ENCODE measurements around the gene ELL2. TPM values are rescaled to one million over a fixed set of nuclear protein-coding genes. Genes with fewer than 3 reads are reported as not detected.
A peak's percentile ranks its signal among the peaks of the same experiment; 100 is the strongest.
"Not testable (repeated sequence)": the region's sequence is repeated elsewhere in the genome, so short reads cannot be mapped to it uniquely, and the experiment has no call there.

The ELL2 gene
- polyA plus RNA-seq, 12 donors = 2.4 to 14.0 (median 4.4) TPM; not detected in 1

- DNase-seq = no peak
These were observed 51.1 kb downstream of the ELL2 start for GRCh38 chr5:95910521-95910920.

- no peak for DNase-seq
These were observed 51.9 kb downstream of the ELL2 start for GRCh38 chr5:95909738-95910137.

- DNase-seq = no peak
These were observed 52.9 kb downstream of the ELL2 start for GRCh38 chr5:95908799-95909198.

GRCh38 chr5:95907740-95908706 is 53.6 kb downstream of the ELL2 start:
- no peak for DNase-seq

- DNase-seq = no peak
These were observed 54.5 kb downstream of the ELL2 start for GRCh38 chr5:95907067-95907705.

GRCh38 chr5:95906398-95906797 is 55.3 kb downstream of the ELL2 start:
- DNase-seq = not testable (repeated sequence)

GRCh38 chr5:95904827-95905226 is 56.8 kb downstream of the ELL2 start:
- DNase-seq = no peak

- no peak for DNase-seq
These were observed 57.8 kb downstream of the ELL2 start for GRCh38 chr5:95903838-95904237.

GRCh38 chr5:95901676-95902627 is 59.7 kb downstream of the ELL2 start:
- DNase-seq = no peak

GRCh38 chr5:95900383-95900958 is 61.2 kb downstream of the ELL2 start:
- peak; percentile 35 for DNase-seq

GRCh38 chr5:95899829-95900228 is 61.8 kb downstream of the ELL2 start:
- DNase-seq = no peak

- DNase-seq = no peak
These were observed 62.6 kb downstream of the ELL2 start for GRCh38 chr5:95899006-95899405.

GRCh38 chr5:95895771-95896170 is 65.9 kb downstream of the ELL2 start:
- DNase-seq = no peak

GRCh38 chr5:95895251-95895650 is 66.4 kb downstream of the ELL2 start:
- no peak for DNase-seq

GRCh38 chr5:95892784-95893354 is 68.8 kb downstream of the ELL2 start:
- DNase-seq = no peak

GRCh38 chr5:95891499-95891898 is 70.2 kb downstream of the ELL2 start:
- no peak for DNase-seq

GRCh38 chr5:95889076-95889475 is 72.6 kb downstream of the ELL2 start:
- no peak for DNase-seq

- no peak for DNase-seq
These were observed 73.7 kb downstream of the ELL2 start for GRCh38 chr5:95887977-95888376.

- no peak for DNase-seq
These were observed 75.2 kb downstream of the ELL2 start for GRCh38 chr5:95886340-95887044.

- no peak for DNase-seq
These were observed 77.1 kb downstream of the ELL2 start for GRCh38 chr5:95884511-95884910.

- no peak for DNase-seq
These were observed 77.7 kb downstream of the ELL2 start for GRCh38 chr5:95884017-95884325.

Data from muscle of arm (tissue), 12 donors.